Type B pancreatic cell (in vitro differentiated cells): Measurements from ENCODE around the gene TP53. TPM values are rescaled to one million over a fixed set of nuclear protein-coding genes. Genes with fewer than 3 reads are reported as not detected.
A peak's percentile ranks its signal among the peaks of the same experiment; 100 is the strongest.

Experiments
- DNase-seq: peaks from one replicate; pipeline ENCODE4 v3.0.0; 2021; ENCODE audit warnings: mixed read lengths; ENCODE audit not compliant: unreplicated experiment; ENCODE audit errors: extremely low spot score
- H3K27ac Mint-ChIP-seq: 2 replicates; pipeline ENCODE4 v1.8.0; 2021; ENCODE audit warnings: mild to moderate bottlenecking, mixed read lengths
- H3K27me3 Mint-ChIP-seq: 2 replicates; pipeline ENCODE4 v1.8.0; 2021; ENCODE audit warnings: mixed read lengths
- H3K36me3 Mint-ChIP-seq: 2 replicates; pipeline ENCODE4 v1.8.0; 2021; ENCODE audit warnings: mixed read lengths
- H3K4me1 Mint-ChIP-seq: one replicate; pipeline ENCODE4 v1.8.0; 2021; ENCODE audit warnings: mixed read lengths; ENCODE audit not compliant: unreplicated experiment
- H3K4me3 Mint-ChIP-seq: 2 replicates; pipeline ENCODE4 v1.8.0; 2021; ENCODE audit warnings: mild to moderate bottlenecking, mixed read lengths
- H3K9me3 Mint-ChIP-seq: 2 replicates; pipeline ENCODE4 v1.8.0; 2021; ENCODE audit warnings: mixed read lengths
- CTCF ChIP-seq: fragments of 200-600 bp; sonication (generic); conservative IDR thresholded peaks from 2 replicates; pipeline ENCODE4 v1.5.0; 2021; ENCODE audit warnings: antibody characterized with exemption, mild to moderate bottlenecking
- long read RNA-seq: library from polyadenylated mRNA; unstranded; transcript quantifications from one replicate; pipeline ENCODE4 v2.0.0, GENCODE V29; 2020
- total RNA-seq: library from RNA; stranded (reverse); gene quantifications from 2 replicates; pipeline ENCODE4 v1.2.1, GENCODE V29; 2021; ENCODE audit warnings: low replicate concordance

The TP53 gene
- 80.7 and 123 TPM in 2 replicates for total RNA-seq
- long read RNA-seq, transcript TP53-227 (11 exons, 2,579 nt), result major isoform, 5 of 12 reads
- long read RNA-seq, partial matches to known transcripts, result 4 of 12 reads
- long read RNA-seq, other reads (novel, unspliced or antisense), result 1 of 12 reads

- H3K4me1 Mint-ChIP-seq, result peaks cover 25% of the 10 kb centered on the region
- peak; percentile 85 for DNase-seq
Observed at GRCh38 chr17:7687072-7687907, at the start of gene TP53. TSS of gene TP53 (minus strand) at chr17:7687490. CDS start at chr17:7676594, 10,896 bp downstream.

GRCh38 chr17:7732981-7733539 is 45.8 kb upstream of the TP53 start:
- H3K4me1 Mint-ChIP-seq, result no peaks in the 10 kb centered on the region
- peaks cover 32% of the 10 kb centered on the region for H3K27me3 Mint-ChIP-seq
- no peaks in the 10 kb centered on the region for H3K36me3 Mint-ChIP-seq
- no peak for TF ChIP-seq CTCF
- DNase-seq, result no peak
- H3K4me3 Mint-ChIP-seq, result no peak overlapping the region
- no peak overlapping the region for H3K27ac Mint-ChIP-seq
- no peaks in the 10 kb centered on the region for H3K9me3 Mint-ChIP-seq

More at GRCh38 chr17:7687072-7687907, at the start of gene TP53:
- no peaks in the 10 kb centered on the region for H3K9me3 Mint-ChIP-seq
- TF ChIP-seq CTCF, result no peak
- H3K36me3 Mint-ChIP-seq, result peaks cover 12% of the 10 kb centered on the region
- peak within 1 kb of the TSS; percentile 99 for H3K27ac Mint-ChIP-seq
- H3K4me3 Mint-ChIP-seq, result peak within 1 kb of the TSS; percentile 97
- peaks cover 3% of the 10 kb centered on the region for H3K27me3 Mint-ChIP-seq

GRCh38 chr17:7729816-7730215 is 42.5 kb upstream of the TP53 start:
- Mint-ChIP-seq H3K4me3 (no peak overlapping the region), H3K36me3 (no peaks in the 10 kb centered on the region), H3K27ac (no peak overlapping the region), H3K4me1 (no peaks in the 10 kb centered on the region), H3K9me3 (no peaks in the 10 kb centered on the region), H3K27me3 (peaks cover 17% of the 10 kb centered on the region)
- no peak for DNase-seq
- TF ChIP-seq CTCF, result no peak

- Mint-ChIP-seq H3K9me3 (no peaks in the 10 kb centered on the region), H3K4me3 (no peak overlapping the region), H3K4me1 (no peaks in the 10 kb centered on the region), H3K36me3 (no peaks in the 10 kb centered on the region), H3K27me3 (peaks cover 12% of the 10 kb centered on the region), H3K27ac (no peak overlapping the region)
- TF ChIP-seq CTCF, result no peak
- no peak for DNase-seq
Observed at GRCh38 chr17:7727886-7728285, 40.6 kb upstream of the TP53 start.

- Mint-ChIP-seq H3K4me1 (peaks cover 13% of the 10 kb centered on the region), H3K9me3 (no peaks in the 10 kb centered on the region), H3K27me3 (peaks cover 47% of the 10 kb centered on the region), H3K27ac (no peak overlapping the region), H3K4me3 (no peak overlapping the region), H3K36me3 (no peaks in the 10 kb centered on the region)
- no peak for TF ChIP-seq CTCF
- no peak for DNase-seq
Observed at GRCh38 chr17:7721612-7722011, 34.3 kb upstream of the TP53 start.
